ENCODE data around the gene CCDC180. TPM values are rescaled to one million over a fixed set of nuclear protein-coding genes. Genes with fewer than 3 reads are reported as not detected.

Gene CCDC180
- total RNA-seq, 2 donors from 2014 or later: 0.95 to 3.6 TPM

Other genes with a start within 250 kb of the CCDC180 start
- 1 to 10 TPM; 6.3 to 7.5 TPM for gene TDRD7, start 104.4 kb downstream of the CCDC180 start, total RNA-seq
- gene TMOD1, start 194.0 kb downstream of the CCDC180 start, total RNA-seq: 1 to 10 TPM; 2.0 to 2.5 TPM

Data from activated T-helper 17 cell treated with anti-CD3 and anti-CD28 coated beads, Interleukin-2, amount 50 U/mL, for 72 hours (primary cell).